ENCODE data around the gene RGS11.

GRCh38 chr16:242281-242680 lies 33.5 kb downstream of the RGS11 start:
- TF ChIP-seq EZH2 (IDR thresholded peaks at IDR 0.05; ENCODE audit: borderline replicate concordance, low read depth, low read length, poor library complexity, severe bottlenecking) (no peak), CTCF (conservative IDR thresholded peaks at IDR 0.05; ENCODE audit: low read depth, low read length) (no peak)
